Esophagus squamous epithelium (tissue), 4 donors: ENCODE measurements around the gene PHOSPHO1.
"Not testable (repeated sequence)": the region's sequence is repeated elsewhere in the genome, so short reads cannot be mapped to it uniquely, and the experiment has no call there.

Experiments
- CTCF ChIP-seq, 6 experiments: fragments of 450-650 bp in 4 of 6; fragments of 200-600 bp in 2 of 6; sonication (generic) in 2 of 6; IDR thresholded peaks; one replicate each; pipeline ENCODE4 v1.5.1; 2016 to 2019; ENCODE audit warnings: antibody characterized with exemption in 6 of 6, mild to moderate bottlenecking in 4 of 6, moderate library complexity in 4 of 6
- POLR2A ChIP-seq, 4 donors: fragments of 450-650 bp; IDR thresholded peaks; one replicate each; pipeline ENCODE4 v1.6.1; 2017; ENCODE audit warnings: antibody characterized with exemption in 4 of 4, mild to moderate bottlenecking in 4 of 4, moderate library complexity in 3 of 4

- not testable (repeated sequence) for TF ChIP-seq CTCF, POLR2A (IDR thresholded peaks at IDR 0.05)
These were observed 54.6 kb downstream of the PHOSPHO1 start for GRCh38 chr17:49175978-49176377.
